Measurements from ENCODE around the gene RASSF5.

Gene RASSF5

DNA sequence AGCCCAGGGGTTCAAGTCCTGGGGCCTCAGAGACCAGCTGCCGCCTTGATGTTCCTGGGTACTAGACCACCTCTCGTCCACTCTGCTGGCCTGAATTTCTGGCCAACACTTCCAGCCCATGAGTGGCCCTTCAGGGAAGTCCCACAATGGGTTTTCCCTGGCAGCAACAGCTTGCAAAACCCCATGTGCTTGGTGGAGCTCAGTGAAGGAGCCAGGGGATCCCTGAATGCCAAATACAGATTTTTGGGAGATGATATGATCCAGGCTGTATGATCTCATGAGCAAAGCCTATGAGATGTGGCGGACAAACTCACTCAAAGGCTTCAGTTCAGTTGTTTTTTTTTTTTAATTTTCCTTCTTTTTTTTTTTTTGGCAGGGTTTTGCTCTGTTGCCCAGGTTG, 9.6 kb upstream of the RASSF5 start:
- no peak for DNase-seq (ENCODE audit: low read depth)

DNA sequence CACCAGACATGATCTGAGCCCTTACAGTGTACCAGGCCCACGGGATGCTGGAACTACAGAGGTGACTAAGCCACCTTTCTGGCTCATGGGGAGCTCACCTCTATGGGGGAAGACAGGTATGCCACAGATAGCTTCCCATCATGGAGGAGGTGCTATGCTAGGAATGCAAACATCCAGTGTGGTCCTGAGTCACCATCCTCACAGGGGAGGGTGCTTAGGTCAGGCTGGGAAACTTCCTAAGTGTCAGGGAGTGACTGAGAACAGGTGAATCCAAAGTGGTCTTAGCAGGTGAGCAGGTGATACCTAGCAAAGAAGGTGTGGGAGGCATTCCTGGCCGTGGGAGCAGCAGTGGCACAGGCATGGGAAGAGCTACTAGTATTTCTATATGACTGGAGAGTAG, 8.6 kb upstream of the RASSF5 start:
- no peak for DNase-seq (ENCODE audit: low read depth)

DNA sequence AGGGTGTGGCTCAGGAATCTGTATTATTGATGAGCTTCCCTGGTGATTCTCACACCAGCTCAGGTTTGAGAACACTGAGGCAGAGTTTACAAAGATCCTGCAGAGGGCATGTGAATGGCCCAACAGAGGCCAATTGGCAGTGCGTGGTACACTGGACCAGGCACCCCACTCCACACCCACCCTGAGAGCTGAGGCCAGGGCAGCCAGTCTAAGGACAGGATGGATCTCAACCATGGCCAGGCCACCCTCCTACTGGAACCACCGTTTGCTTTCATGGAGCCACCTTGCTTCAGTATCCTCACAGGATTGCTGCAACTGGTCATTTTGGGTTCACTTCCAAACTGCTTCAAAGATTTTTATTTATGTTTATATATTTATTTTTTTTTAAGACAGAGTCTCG, 7.3 kb upstream of the RASSF5 start:
- DNase-seq (ENCODE audit: low read depth) = no peak

DNA sequence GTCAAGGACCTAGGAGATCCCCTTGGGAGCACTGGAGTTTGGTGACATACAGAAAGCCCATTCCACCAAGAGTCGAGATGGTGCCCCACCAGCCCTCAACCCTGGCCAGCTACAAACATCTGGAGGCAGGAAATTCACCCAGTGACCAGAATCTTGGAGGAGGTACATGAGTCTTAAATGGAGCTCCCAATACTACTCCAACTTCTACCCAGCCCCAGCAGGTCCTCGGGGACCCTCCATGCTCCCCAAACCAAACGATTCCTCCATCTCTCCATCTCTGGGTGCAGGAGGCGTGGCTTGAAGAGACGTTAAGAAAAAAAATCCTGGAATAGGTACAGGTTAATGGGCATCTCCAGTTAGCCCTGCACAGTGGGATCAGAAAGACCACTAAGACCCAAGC, 5.5 kb upstream of the RASSF5 start:
- DNase-seq (ENCODE audit: low read depth) = no peak

GRCh38 chr1:206502403-206502802, 4.9 kb upstream of the RASSF5 start:
- DNase-seq (ENCODE audit: low read depth) = no peak

DNA sequence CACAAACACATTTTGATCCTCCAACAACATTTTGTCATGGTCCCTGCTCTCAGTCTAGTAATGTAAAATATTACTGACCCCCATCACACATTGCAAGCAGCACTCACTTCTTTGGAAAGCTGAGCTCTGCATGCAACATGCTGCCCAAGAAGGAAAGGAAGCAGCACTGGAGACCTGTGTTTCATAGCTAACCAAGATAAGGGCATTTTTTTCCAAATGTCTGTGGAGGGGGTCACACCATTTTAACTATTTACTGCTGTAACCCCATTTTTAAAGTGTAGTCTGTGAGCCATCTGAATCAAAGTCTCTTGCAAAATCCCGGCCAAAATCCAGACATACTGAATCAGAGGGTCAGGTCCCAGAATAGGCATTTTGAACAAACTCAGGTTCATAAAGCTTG, 4.5 kb upstream of the RASSF5 start:
- no peak for DNase-seq (ENCODE audit: low read depth)

DNA sequence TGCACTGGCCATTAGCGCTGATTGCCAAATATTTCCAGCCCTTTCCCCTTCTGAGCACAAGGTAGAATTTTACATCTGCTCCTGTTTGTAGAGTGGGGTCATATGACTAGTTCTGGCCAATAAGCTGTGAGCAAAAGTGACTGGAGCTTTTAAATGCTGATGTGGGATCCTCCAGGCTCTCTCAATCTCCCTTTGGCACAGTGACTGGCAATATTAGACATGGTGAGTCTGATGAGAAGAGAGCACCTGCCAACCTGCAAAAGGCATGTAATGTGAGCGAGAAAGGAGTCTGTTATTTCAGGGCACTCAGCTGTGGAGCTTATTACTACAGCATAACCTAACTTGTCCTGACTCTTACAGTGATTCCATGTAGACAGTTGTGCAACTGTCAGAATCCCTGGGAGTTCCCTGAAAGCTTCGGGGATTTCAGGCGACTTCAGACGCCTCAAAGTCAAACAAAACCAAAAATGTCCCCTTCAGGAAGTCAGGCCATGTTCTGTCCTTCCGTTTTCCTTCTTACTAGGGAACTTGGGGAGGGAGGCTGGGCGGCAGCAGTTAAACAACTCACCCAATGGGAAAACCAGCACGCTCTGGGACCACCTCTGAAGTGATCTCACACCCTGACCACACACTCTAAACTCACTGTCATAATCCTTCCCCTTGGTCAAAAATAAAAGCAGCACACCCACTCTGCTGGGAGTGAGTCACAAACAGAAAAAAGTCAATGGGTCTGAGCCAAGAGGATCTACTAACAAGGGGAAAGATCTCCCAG, 3.6 kb upstream of the RASSF5 start:
- DNase-seq (ENCODE audit: low read depth) = peak; percentile 99

DNA sequence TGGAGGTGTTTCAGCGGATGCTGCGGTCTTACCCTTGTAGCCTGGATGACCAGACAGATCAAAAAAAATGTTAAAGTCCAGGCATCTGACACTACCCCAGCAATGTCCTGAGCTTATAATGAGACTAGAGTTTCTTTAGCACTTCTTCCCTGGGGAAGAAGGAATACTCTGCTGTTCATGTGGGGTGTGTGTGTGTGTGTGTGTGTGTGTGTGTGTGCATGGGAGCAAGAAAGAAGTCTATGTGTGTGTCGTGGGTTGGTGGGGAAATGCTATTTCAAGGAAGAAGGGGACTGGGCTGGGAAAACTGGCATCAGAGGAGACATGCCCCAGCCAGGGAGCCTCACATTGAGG, 3.0 kb upstream of the RASSF5 start:
- DNase-seq (ENCODE audit: low read depth) = no peak

- peak; percentile 67 for DNase-seq (ENCODE audit: low read depth)
These were observed 1.5 kb upstream of the RASSF5 start for GRCh38 chr1:206505702-206506355.

GRCh38 chr1:206506405-206507283, 687 bp upstream of the RASSF5 start:
- no peak for DNase-seq (ENCODE audit: low read depth)

- no peak for DNase-seq (ENCODE audit: low read depth)
These were observed 979 bp downstream of the RASSF5 start for GRCh38 chr1:206508130-206508889.

- DNase-seq (ENCODE audit: low read depth) = peak; percentile 54
These were observed 1.6 kb downstream of the RASSF5 start for GRCh38 chr1:206508956-206509355.

- DNase-seq (ENCODE audit: low read depth) = no peak
These were observed 2.4 kb downstream of the RASSF5 start for GRCh38 chr1:206509612-206510257.

DNA sequence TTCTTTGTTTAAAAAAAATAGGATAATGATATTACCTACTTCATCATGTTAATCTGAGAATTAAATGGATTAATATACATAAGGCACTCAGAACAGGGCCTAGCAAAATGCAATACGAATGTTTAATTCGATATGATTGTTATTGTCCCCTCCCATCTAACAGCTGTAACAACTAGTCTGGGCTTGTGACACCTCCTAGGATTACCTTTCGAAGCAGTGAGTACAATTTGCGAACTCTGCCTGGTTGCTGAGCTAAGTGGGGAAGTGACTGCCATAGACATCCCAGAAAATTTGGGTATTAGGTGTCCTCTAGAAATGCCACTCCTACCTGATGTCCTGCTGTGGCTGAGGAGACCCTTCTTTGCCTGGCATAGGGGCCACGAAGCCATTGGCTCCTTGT, 3.0 kb downstream of the RASSF5 start:
- DNase-seq (ENCODE audit: low read depth) = no peak

DNA sequence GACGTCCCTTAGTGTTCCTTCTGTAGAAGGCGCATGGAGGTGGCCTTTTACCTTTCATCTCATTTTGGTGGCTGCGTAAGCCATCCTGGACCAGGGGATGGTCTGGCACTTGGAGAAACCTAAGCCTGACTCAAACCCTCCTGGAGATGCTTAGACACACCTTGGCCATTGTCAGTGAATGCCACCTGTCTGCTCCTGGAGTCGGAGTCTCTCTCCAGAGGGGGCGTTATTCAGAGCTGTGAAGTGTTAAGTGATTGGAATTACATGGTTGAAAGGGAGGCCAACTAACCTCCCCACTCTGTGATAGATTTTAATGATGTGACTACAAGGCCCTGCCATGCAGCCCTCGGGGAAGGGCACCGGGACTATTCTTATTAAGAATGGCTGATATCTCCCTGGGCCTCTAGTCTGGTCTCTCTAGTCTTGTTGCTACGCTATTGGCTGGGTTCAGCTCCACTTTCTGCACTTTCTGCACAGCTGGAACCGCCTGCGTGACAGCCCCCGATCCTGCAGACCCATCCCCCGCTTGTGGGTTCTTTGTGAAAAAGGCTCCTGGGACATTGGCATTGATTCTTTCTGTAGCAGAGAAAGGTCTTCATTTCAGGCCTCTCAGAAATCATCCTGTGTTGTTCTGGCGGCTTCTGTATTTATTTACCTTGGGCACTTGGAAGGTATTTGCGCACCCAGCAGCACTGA, 4.2 kb downstream of the RASSF5 start:
- no peak for DNase-seq (ENCODE audit: low read depth)

DNA sequence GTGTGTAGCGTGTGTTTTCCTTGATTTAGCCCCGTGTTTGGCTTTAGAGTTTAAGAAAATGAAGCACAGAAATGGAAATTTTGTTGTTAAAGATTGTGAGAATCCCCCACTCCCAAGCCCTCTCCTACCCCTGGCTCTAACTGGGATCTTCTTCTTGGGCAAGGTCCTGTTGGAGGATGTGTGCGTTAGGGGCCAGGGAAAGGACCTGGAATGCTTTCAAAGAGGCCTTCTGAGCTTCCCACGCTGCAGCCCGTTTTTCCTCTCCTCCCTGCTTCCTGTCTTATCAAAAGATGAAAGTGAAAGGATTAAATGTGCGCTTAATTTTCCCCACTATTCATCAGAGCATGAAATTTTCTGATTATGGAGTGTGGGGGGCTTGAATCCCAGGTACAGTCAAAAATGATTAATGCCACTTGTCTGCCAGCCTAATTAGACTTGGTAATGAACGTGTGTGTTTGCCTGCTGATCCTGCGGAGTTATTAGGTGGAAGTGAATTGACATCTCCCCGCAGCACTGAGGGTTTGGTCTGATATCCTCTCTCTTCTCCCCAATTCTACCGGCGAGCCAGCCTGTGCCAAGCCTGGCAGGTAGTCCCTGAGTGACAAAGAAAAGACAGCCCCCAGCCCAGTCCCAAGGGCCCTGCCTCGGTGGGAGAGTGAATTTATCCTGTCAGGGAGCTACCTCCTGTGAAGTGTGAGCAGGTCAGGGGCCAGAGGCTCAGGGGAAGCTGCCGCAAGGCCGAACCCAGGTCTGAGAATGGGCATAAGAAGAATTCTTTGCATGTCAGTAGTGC, 4.9 kb downstream of the RASSF5 start:
- no peak for DNase-seq (ENCODE audit: low read depth)

- DNase-seq (ENCODE audit: low read depth) = no peak
These were observed 5.5 kb downstream of the RASSF5 start for GRCh38 chr1:206512851-206513180.

- peak; percentile 85 for DNase-seq (ENCODE audit: low read depth)
These were observed 6.2 kb downstream of the RASSF5 start for GRCh38 chr1:206513312-206514111.

DNA sequence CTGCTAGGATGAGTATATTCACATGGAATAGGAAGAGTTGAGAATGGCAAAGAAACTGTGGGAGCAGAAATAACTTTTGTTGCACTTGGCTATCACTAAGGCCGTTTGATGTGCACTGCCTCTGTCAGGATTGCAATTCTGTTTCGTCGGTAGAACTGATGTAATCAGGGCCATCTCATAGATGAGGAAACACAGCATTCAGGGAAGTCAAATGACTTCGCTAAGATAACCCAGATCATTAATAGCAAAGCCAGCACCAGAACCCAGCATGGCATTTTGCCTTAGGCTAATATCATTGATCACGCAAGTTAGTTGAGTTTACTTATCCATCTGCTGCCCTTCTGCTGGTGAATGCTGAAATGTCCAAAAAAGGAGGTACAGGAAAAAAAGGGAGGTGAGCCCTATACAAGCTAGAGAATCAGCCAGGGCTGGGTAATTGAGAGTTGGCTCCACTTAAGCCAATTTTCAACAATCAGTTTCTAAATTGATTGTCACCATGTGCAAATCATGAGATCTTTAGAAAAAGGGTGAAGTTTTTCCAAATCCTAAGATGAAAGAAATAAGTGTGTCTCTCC, 7.6 kb downstream of the RASSF5 start:
- no peak for DNase-seq (ENCODE audit: low read depth)

Measured in iris pigment epithelial cell (primary cell).